CD4-positive, alpha-beta T cell (primary cell): Measurements from ENCODE around the gene CASP7. TPM values are rescaled to one million over a fixed set of nuclear protein-coding genes. Genes with fewer than 3 reads are reported as not detected.

Experiments
- ATAC-seq: fragments of 200-7000 bp; cut with Tn5 transposase; one replicate; pipeline ENCODE4 v1.10.0; 2022; ENCODE audit warnings: mild to moderate bottlenecking; ENCODE audit not compliant: poor library complexity
- CTCF ChIA-PET: fragments of 350-600 bp; sonication (Branson Sonifier 250); formaldehyde crosslinking; loops from one replicate; lab custom pipeline; 2021; ENCODE audit warnings: antibody characterized with exemption, inconsistent platforms; lab: Charles Lee
- POLR2A ChIA-PET: fragments of 350-600 bp; sonication (Branson Sonifier 250); formaldehyde crosslinking; loops from one replicate; lab custom pipeline; 2021; ENCODE audit warnings: antibody characterized with exemption, inconsistent platforms; lab: Charles Lee
- DNase-seq, 14 experiments: peaks; one replicate each; pipeline ENCODE4 v3.0.0-alpha.2; 2013 to 2020; ENCODE audit warnings: mixed read lengths in 2 of 14
- H3K27ac ChIP-seq, 2 donors: one replicate each; pipeline versions ENCODE4 v1.5.1 to v1.7.0; 2013; ENCODE audit warnings: low read length in 2 of 2, low read depth in 1 of 2, mild to moderate bottlenecking in 1 of 2
- H3K27me3 ChIP-seq, 2 experiments: 1 replicate in 1 of 2; 2 replicates in 1 of 2; pipeline versions ENCODE4 v1.6.1 to v1.7.0; 2013; ENCODE audit warnings: low read length in 2 of 2, control low read depth in 1 of 2, mild to moderate bottlenecking in 1 of 2, moderate library complexity in 1 of 2; ENCODE audit not compliant: insufficient read depth in 2 of 2, control insufficient read depth in 1 of 2
- H3K36me3 ChIP-seq: one replicate; pipeline ENCODE4 v1.6.1; 2013; ENCODE audit warnings: low read length, control low read depth; ENCODE audit not compliant: insufficient read depth
- H3K4me1 ChIP-seq: one replicate; pipeline ENCODE4 v1.6.1; 2013; ENCODE audit warnings: low read length, control low read depth; ENCODE audit not compliant: insufficient read depth
- H3K4me3 ChIP-seq: one replicate; pipeline ENCODE4 v1.5.1; 2013; ENCODE audit warnings: mild to moderate bottlenecking, low read length, moderate library complexity
- H3K9me3 ChIP-seq, 2 experiments: 1 replicate in 1 of 2; 2 replicates in 1 of 2; pipeline versions ENCODE4 v1.6.1 to v1.7.0; 2013; ENCODE audit warnings: low read length in 2 of 2, mild to moderate bottlenecking in 2 of 2, control low read depth in 1 of 2, moderate library complexity in 1 of 2; ENCODE audit not compliant: control insufficient read depth in 1 of 2, insufficient read depth in 1 of 2
- H3K27ac Mint-ChIP-seq: one replicate; pipeline ENCODE4 v1.8.0; 2020; ENCODE audit warnings: mixed read lengths
- H3K27me3 Mint-ChIP-seq: one replicate; pipeline ENCODE4 v1.8.0; 2021; ENCODE audit warnings: mixed read lengths
- H3K36me3 Mint-ChIP-seq: one replicate; pipeline ENCODE4 v1.8.0; 2021; ENCODE audit warnings: low read depth, mixed read lengths
- H3K4me1 Mint-ChIP-seq: one replicate; pipeline ENCODE4 v1.8.0; 2021; ENCODE audit warnings: low read depth, mixed read lengths
- H3K4me3 Mint-ChIP-seq: one replicate; pipeline ENCODE4 v1.8.0; 2020; ENCODE audit warnings: mild to moderate bottlenecking, mixed read lengths
- H3K9me3 Mint-ChIP-seq: one replicate; pipeline ENCODE4 v1.8.0; 2020; ENCODE audit warnings: mixed read lengths
- CTCF ChIP-seq: fragments of 200-600 bp; IDR thresholded peaks from one replicate; pipeline ENCODE4 v1.8.0; 2022; ENCODE audit warnings: antibody characterized with exemption, mild to moderate bottlenecking
- intact Hi-C, 2 experiments: fragments of 100-400 bp; cut with DNase I in 1 of 2; cut with micrococcal nuclease in 1 of 2; formaldehyde crosslinking; loops; one replicate each; pipeline versions ENCODE4 v1.15.1 to v1.9.0; 2023 to 2025; cut with DNase I, micrococcal nuclease
- total RNA-seq, 174 experiments: library from RNA in 2 of 174; stranded (reverse) in 2 of 174; gene quantifications; one replicate each; pipeline ENCODE4 v1.2.3 and lab custom pipeline; 2021 to 2026

Gene CASP7
- total RNA-seq, 2 experiments from 2014 or later, result 8.5 to 8.6 TPM

GRCh38 chr10:113648478-113648877 is 31.2 kb upstream of the CASP7 start:
- Histone ChIP-seq H3K27ac (no peak overlapping the region), H3K9me3 (no peaks in the 10 kb centered on the region), H3K4me1 (no peaks in the 10 kb centered on the region), H3K4me3 (no peak overlapping the region), H3K36me3 (no peaks in the 10 kb centered on the region), H3K27me3 (peaks cover 1 to 7% of the 10 kb centered on the region in 2 experiments)
- no peak for TF ChIP-seq CTCF
- intact Hi-C loops, result no loop called here
- Mint-ChIP-seq H3K27ac (no peak overlapping the region), H3K36me3 (no peaks in the 10 kb centered on the region), H3K4me1 (no peaks in the 10 kb centered on the region), H3K9me3 (no peaks in the 10 kb centered on the region), H3K27me3 (peaks cover 12% of the 10 kb centered on the region), H3K4me3 (no peak overlapping the region)
- POLR2A ChIA-PET, result no interaction called here
- ATAC-seq (no peak), DNase-seq (no peak)
- CTCF ChIA-PET, result interaction anchor here (0.5 kb wide), 1 partner anchor 31 kb away, joined by 3 read pairs; no protein-coding TSS in a partner anchor

GRCh38 chr10:113650172-113650571 is 29.5 kb upstream of the CASP7 start:
- no peak for TF ChIP-seq CTCF
- H3K4me3 ChIP-seq, result no peak overlapping the region
- DNase-seq, result no peak
- ChIA-PET CTCF (no interaction called here), POLR2A (no interaction called here)
- Mint-ChIP-seq H3K4me3 (no peak overlapping the region), H3K27ac (no peak overlapping the region), H3K27me3 (peaks cover 23% of the 10 kb centered on the region), H3K36me3 (no peaks in the 10 kb centered on the region), H3K4me1 (no peaks in the 10 kb centered on the region), H3K9me3 (no peaks in the 10 kb centered on the region)
- ATAC-seq, result no peak
- no peaks in the 10 kb centered on the region for H3K36me3 ChIP-seq
- intact Hi-C loops, result no loop called here
- H3K27ac ChIP-seq, result no peak overlapping the region
- H3K9me3 ChIP-seq, result no peaks in the 10 kb centered on the region
- no peaks in the 10 kb centered on the region for H3K4me1 ChIP-seq
- H3K27me3 ChIP-seq, result peaks cover 7 to 11% of the 10 kb centered on the region in 2 experiments

- Mint-ChIP-seq H3K4me3 (no peak overlapping the region), H3K4me1 (no peaks in the 10 kb centered on the region), H3K27me3 (peaks cover 23% of the 10 kb centered on the region), H3K27ac (no peak overlapping the region), H3K36me3 (no peaks in the 10 kb centered on the region), H3K9me3 (no peaks in the 10 kb centered on the region)
- ChIA-PET CTCF (no interaction called here), POLR2A (no interaction called here)
- H3K9me3 ChIP-seq, result no peaks in the 10 kb centered on the region
- peaks cover 7 to 11% of the 10 kb centered on the region in 2 experiments for H3K27me3 ChIP-seq
- ATAC-seq (no peak), DNase-seq (no peak)
- no peak for TF ChIP-seq CTCF
- H3K36me3 ChIP-seq, result no peaks in the 10 kb centered on the region
- intact Hi-C loops, result no loop called here
- H3K4me3 ChIP-seq, result no peak overlapping the region
- no peaks in the 10 kb centered on the region for H3K4me1 ChIP-seq
- no peak overlapping the region for H3K27ac ChIP-seq
These were observed 28.7 kb upstream of the CASP7 start for GRCh38 chr10:113651021-113651420.
